Endothelial cell of umbilical vein (primary cell): ENCODE results near the gene CERCAM. TPM values are rescaled to one million over a fixed set of nuclear protein-coding genes. Genes with fewer than 3 reads are reported as not detected.

ENCODE experiments used
- BruUV-seq: library from RNA; stranded (reverse); fragments of 400-500 nt; replicated peaks from 2 replicates; lab custom pipeline; 2021; lab: Mats Ljungman, UMichigan
- CTCF ChIA-PET: fragments of 300-600, 350-600 bp; sonication (Branson Sonifier 250); formaldehyde crosslinking; loops from one replicate; lab custom pipeline; 2021; ENCODE audit warnings: antibody characterized with exemption, inconsistent platforms; lab: Charles Lee
- POLR2A ChIA-PET: fragments of 300-600, 350-600 bp; sonication (Branson Sonifier 250); formaldehyde crosslinking; loops from one replicate; lab custom pipeline; 2021; ENCODE audit warnings: antibody characterized with exemption, inconsistent platforms; lab: Charles Lee
- DNase-seq: peaks from one replicate; pipeline ENCODE4 v3.0.0-alpha.2; 2011; ENCODE audit warnings: low read depth, low spot score
- FAIRE-seq: peaks from 2 replicates; lab custom pipeline; 2011; peaks lifted over from hg19 to GRCh38; lab: Jason Lieb, UNC
- H2AFZ ChIP-seq: 2 replicates; pipeline ENCODE4 v1.6.0; 2012; ENCODE audit warnings: low read depth, low read length, control low read depth, inconsistent platforms
- H3K27ac ChIP-seq: 2 replicates; pipeline ENCODE4 v1.5.1; 2011; ENCODE audit warnings: low read depth, mild to moderate bottlenecking, control low read depth, low read length, moderate library complexity; ENCODE audit not compliant: insufficient read depth
- H3K27me3 ChIP-seq, 2 experiments: 2 replicates each; pipeline versions ENCODE4 v1.6.0 to v1.6.1; 2011; ENCODE audit warnings: low read length in 2 of 2, mixed read lengths in 1 of 2; ENCODE audit not compliant: control insufficient read depth in 2 of 2, insufficient read depth in 2 of 2
- H3K36me3 ChIP-seq, 2 experiments: 2 replicates in 1 of 2; 3 replicates in 1 of 2; pipeline ENCODE4 v1.5.1; 2011; ENCODE audit warnings: low read length in 2 of 2, mild to moderate bottlenecking in 1 of 2, moderate library complexity in 1 of 2; ENCODE audit not compliant: control insufficient read depth in 2 of 2, insufficient read depth in 2 of 2; ENCODE audit errors: extremely low read depth in 1 of 2
- H3K4me1 ChIP-seq: 3 replicates; pipeline ENCODE4 v1.5.1; 2011; ENCODE audit warnings: mild to moderate bottlenecking, low read length; ENCODE audit not compliant: control insufficient read depth, insufficient read depth; ENCODE audit errors: extremely low read depth
- H3K4me2 ChIP-seq: 2 replicates; pipeline ENCODE4 v1.6.1; 2011; ENCODE audit warnings: low read length, control low read depth, mixed read lengths; ENCODE audit not compliant: insufficient read depth
- H3K4me3 ChIP-seq, 3 experiments: fragments of 200-600 bp in 1 of 3; sonication (generic), shearing (Covaris generic) in 1 of 3; replicated peaks in 1 of 3; 2 replicates each; pipeline ENCODE4 v1.5.1; 2011 to 2016; ENCODE audit warnings: control low read depth in 3 of 3, low read length in 3 of 3, mild to moderate bottlenecking in 2 of 3, inconsistent platforms in 1 of 3, low read depth in 1 of 3, moderate library complexity in 1 of 3; ENCODE audit not compliant: insufficient read depth in 1 of 3
- H3K79me2 ChIP-seq: 2 replicates; pipeline ENCODE4 v1.6.0; 2012; ENCODE audit warnings: low read length, inconsistent platforms; ENCODE audit not compliant: control insufficient read depth, insufficient read depth
- H3K9ac ChIP-seq: replicated peaks from 2 replicates; pipeline ENCODE3; 2011; ENCODE audit warnings: low read length, control low read depth; ENCODE audit not compliant: insufficient read depth; ENCODE audit errors: extremely low read depth
- H3K9me1 ChIP-seq: replicated peaks from 3 replicates; pipeline ENCODE4 v1.6.0; 2011; ENCODE audit warnings: mild to moderate bottlenecking, low read length; ENCODE audit not compliant: control insufficient read depth, insufficient read depth; ENCODE audit errors: extremely low read depth
- H3K9me3 ChIP-seq: replicated peaks from 2 replicates; pipeline ENCODE4 v1.5.1; 2012; ENCODE audit warnings: low read length, inconsistent platforms; ENCODE audit not compliant: control insufficient read depth, insufficient read depth
- H4K20me1 ChIP-seq: replicated peaks from 2 replicates; pipeline ENCODE3; 2011; ENCODE audit warnings: mild to moderate bottlenecking, low read length; ENCODE audit not compliant: control insufficient read depth, insufficient read depth; ENCODE audit errors: extremely low read depth
- EZH2 ChIP-seq: IDR thresholded peaks from 2 replicates; pipeline ENCODE4 v1.6.1; 2012; ENCODE audit warnings: borderline replicate concordance, low read depth, mild to moderate bottlenecking, moderate library complexity, low read length, inconsistent platforms; ENCODE audit not compliant: severe bottlenecking
- FOS ChIP-seq: IDR thresholded peaks from 2 replicates; pipeline ENCODE4 v1.6.1; 2011; ENCODE audit warnings: mild to moderate bottlenecking, low read length, moderate library complexity, borderline replicate concordance; ENCODE audit not compliant: insufficient read depth
- GATA2 ChIP-seq: IDR thresholded peaks from 2 replicates; pipeline ENCODE4 v1.7.0; 2011; ENCODE audit warnings: low read depth, mild to moderate bottlenecking, moderate library complexity, mixed read lengths, low read length; ENCODE audit not compliant: insufficient read length, insufficient read depth
- JUN ChIP-seq: IDR thresholded peaks from 2 replicates; pipeline ENCODE4 v1.6.1; 2011; ENCODE audit warnings: borderline replicate concordance, low read depth; ENCODE audit not compliant: insufficient read length, insufficient read depth
- MYC ChIP-seq: IDR thresholded peaks from one replicate; pipeline ENCODE4 v1.6.1; 2011; ENCODE audit warnings: mild to moderate bottlenecking, low read depth, low read length
- POLR2A ChIP-seq: IDR thresholded peaks from 2 replicates; pipeline ENCODE4 v1.6.1; 2012; ENCODE audit warnings: low read depth, mild to moderate bottlenecking, control low read depth, low read length
- POLR2AphosphoS5 ChIP-seq: IDR thresholded peaks from 2 replicates; pipeline ENCODE4 v1.6.1; 2012; ENCODE audit warnings: low read depth, mild to moderate bottlenecking, control low read depth, low read length, moderate library complexity; ENCODE audit not compliant: insufficient read depth
- dilution Hi-C: fragments of 300-500 bp; cut with MboI; formaldehyde crosslinking; loops from one replicate; pipeline ENCODE4 v1.15.0; 2019; ENCODE audit warnings: low sequenced_read_pairs; ENCODE audit not compliant: extremely low pct_ligation_motif_present
- intact Hi-C: fragments of 100-400 bp; cut with micrococcal nuclease; formaldehyde crosslinking; loops from one replicate; pipeline ENCODE4 v1.10.0; 2022
- polyA plus RNA-seq, 4 experiments: library from polyadenylated mRNA; depleted of rRNA in 3 of 4; stranded (reverse) in 3 of 4; unstranded in 1 of 4; fragments of >200 nt; gene quantifications; 2 replicates each; pipeline versions ENCODE4 v1.2.1 to v1.2.3, GENCODE V29; 2011 to 2012; ENCODE audit warnings: missing spikeins in 1 of 4
- total RNA-seq: library from RNA; stranded (reverse); gene quantifications from 2 replicates; pipeline ENCODE4 v1.2.3, GENCODE V29; 2021
- TF ChIP-seq, protein P1 (sequence below), 2 donors: IDR thresholded peaks; 1 replicate in 1 of 2; 2 replicates in 1 of 2; pipeline ENCODE4 v1.5.1; 2011; ENCODE audit warnings: low read length in 2 of 2, mild to moderate bottlenecking in 2 of 2, moderate library complexity in 2 of 2, control low read depth in 1 of 2, inconsistent platforms in 1 of 2, low read depth in 1 of 2; ENCODE audit not compliant: insufficient read depth in 1 of 2; ENCODE audit errors: extremely low read depth in 1 of 2
- TF ChIP-seq, protein P2 (sequence below): IDR thresholded peaks from 2 replicates; pipeline ENCODE4 v1.6.1; 2011; ENCODE audit not compliant: insufficient read depth, insufficient read length

The CERCAM gene
- total and polyA plus RNA-seq, 2 donors (not counting 3 experiments of a cell fraction or from before 2014, with no cell fraction given), result 47.9 to 77.8 TPM

DNA sequence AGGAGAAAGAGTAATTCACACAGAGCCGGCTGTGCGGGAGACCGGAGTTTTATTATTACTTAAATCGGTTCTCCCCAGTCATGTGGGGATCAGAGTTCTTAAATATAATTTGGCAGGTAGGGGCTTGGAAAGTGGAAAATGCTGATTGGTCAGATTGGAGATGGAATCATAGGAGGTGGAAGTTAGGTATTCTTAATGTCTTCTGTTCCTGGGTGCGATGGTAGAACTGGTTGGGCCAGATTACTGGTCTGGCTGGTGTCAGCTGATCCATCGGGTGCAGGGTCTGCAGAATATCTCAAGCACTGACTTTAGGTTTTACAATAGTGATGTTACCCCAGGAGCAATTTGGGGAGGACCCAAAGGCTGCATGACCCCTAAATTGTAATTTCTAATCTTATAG lies 4.6 kb upstream of the CERCAM start:
- intact Hi-C loops (no loop called here), dilution Hi-C loops (no loop called here)
- Histone ChIP-seq H3K9ac (no peak overlapping the region), H4K20me1 (no peaks in the 10 kb centered on the region), H3K27ac (no peak overlapping the region), H3K4me2 (no peak overlapping the region), H3K9me1 (no peaks in the 10 kb centered on the region), H3K36me3 (no peaks in the 10 kb centered on the region), H2AFZ (no peak overlapping the region), H3K4me3 (no peak overlapping the region), H3K79me2 (no peaks in the 10 kb centered on the region), H3K27me3 (peaks cover 9 to 12% of the 10 kb centered on the region in 2 experiments), H3K9me3 (no peaks in the 10 kb centered on the region), H3K4me1 (peaks cover 6% of the 10 kb centered on the region)
- DNase-seq (no peak), FAIRE-seq (no peak)
- TF ChIP-seq MYC (no peak), POLR2AphosphoS5 (no peak), EZH2 (peak; percentile 40)
- no TSS peak for BruUV-seq
- ChIA-PET CTCF (interaction anchor here (1.5 to 7.4 kb wide), 2 partner anchors 54 to 75 kb away, joined by 3 to 108 read pairs; no protein-coding TSS in a partner anchor), POLR2A (no interaction called here)

DNA sequence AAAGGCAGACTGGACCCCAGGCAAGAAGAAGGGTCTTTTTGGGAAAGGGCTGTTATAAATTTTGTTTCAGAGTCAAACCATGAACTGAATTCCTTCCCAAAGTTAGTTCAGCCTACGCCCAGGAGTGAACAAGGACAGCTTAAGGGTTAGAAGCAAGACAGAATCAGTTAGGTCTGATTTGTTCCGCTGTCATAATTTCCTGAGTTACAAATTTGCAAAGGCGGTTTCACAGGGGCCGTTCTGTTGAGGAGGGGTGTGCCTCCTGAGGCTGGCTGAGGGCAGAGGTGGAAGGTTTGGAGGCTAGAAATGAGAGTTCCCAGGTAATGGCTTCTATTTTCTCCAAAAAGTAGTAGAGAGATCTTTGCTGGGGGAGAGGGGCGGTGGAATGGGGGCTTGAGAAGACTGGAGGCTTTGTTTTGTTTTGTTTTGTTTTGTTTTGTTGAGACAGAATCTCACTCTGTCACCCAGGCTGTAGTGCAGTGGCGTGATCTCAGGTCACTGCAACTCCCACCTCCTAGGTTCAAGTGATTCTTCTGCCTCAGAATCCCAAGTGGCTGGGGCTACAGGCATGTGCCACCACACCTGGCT lies 4.1 kb upstream of the CERCAM start:
- FAIRE-seq (no peak), DNase-seq (no peak)
- H2AFZ ChIP-seq, result no peak overlapping the region
- no peaks in the 10 kb centered on the region for H3K9me1 ChIP-seq
- peaks cover 11% of the 10 kb centered on the region for H3K4me1 ChIP-seq
- intact Hi-C loops, result no loop called here
- ChIA-PET POLR2A (no interaction called here), CTCF (interaction anchor here (1.5 to 7.4 kb wide), 2 partner anchors 55 to 75 kb away, joined by 3 to 108 read pairs; no protein-coding TSS in a partner anchor)
- H3K4me3 ChIP-seq, result no peak overlapping the region
- H3K27ac ChIP-seq, result no peak overlapping the region
- H4K20me1 ChIP-seq, result no peaks in the 10 kb centered on the region
- no peaks in the 10 kb centered on the region for H3K79me2 ChIP-seq
- H3K36me3 ChIP-seq, result no peaks in the 10 kb centered on the region
- dilution Hi-C loops, result no loop called here
- BruUV-seq, result no TSS peak
- no peak overlapping the region for H3K9ac ChIP-seq
- TF ChIP-seq, protein P1, sequence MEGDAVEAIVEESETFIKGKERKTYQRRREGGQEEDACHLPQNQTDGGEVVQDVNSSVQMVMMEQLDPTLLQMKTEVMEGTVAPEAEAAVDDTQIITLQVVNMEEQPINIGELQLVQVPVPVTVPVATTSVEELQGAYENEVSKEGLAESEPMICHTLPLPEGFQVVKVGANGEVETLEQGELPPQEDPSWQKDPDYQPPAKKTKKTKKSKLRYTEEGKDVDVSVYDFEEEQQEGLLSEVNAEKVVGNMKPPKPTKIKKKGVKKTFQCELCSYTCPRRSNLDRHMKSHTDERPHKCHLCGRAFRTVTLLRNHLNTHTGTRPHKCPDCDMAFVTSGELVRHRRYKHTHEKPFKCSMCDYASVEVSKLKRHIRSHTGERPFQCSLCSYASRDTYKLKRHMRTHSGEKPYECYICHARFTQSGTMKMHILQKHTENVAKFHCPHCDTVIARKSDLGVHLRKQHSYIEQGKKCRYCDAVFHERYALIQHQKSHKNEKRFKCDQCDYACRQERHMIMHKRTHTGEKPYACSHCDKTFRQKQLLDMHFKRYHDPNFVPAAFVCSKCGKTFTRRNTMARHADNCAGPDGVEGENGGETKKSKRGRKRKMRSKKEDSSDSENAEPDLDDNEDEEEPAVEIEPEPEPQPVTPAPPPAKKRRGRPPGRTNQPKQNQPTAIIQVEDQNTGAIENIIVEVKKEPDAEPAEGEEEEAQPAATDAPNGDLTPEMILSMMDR (IDR thresholded peaks at IDR 0.05; ENCODE audit: extremely low read depth in 1 of 2, insufficient read depth in 1 of 2, low read depth in 1 of 2, low read length in 2 of 2), result no peak
- no peak for TF ChIP-seq JUN
- TF ChIP-seq POLR2AphosphoS5, result no peak
- no peak for TF ChIP-seq GATA2
- TF ChIP-seq POLR2A, result no peak
- no peak for TF ChIP-seq MYC
- no peak for TF ChIP-seq FOS
- no peak for TF ChIP-seq EZH2
- TF ChIP-seq, protein P2, sequence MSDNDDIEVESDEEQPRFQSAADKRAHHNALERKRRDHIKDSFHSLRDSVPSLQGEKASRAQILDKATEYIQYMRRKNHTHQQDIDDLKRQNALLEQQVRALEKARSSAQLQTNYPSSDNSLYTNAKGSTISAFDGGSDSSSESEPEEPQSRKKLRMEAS, result no peak
- H3K9me3 ChIP-seq, result no peaks in the 10 kb centered on the region
- peaks cover 9 to 12% of the 10 kb centered on the region in 2 experiments for H3K27me3 ChIP-seq
- no peak overlapping the region for H3K4me2 ChIP-seq
